ENCODE results near the gene PHF24. TPM values are rescaled to one million over a fixed set of nuclear protein-coding genes. Genes with fewer than 3 reads are reported as not detected.

The PHF24 gene
- total RNA-seq, 1 experiment from 2014 or later: not detected

DNA sequence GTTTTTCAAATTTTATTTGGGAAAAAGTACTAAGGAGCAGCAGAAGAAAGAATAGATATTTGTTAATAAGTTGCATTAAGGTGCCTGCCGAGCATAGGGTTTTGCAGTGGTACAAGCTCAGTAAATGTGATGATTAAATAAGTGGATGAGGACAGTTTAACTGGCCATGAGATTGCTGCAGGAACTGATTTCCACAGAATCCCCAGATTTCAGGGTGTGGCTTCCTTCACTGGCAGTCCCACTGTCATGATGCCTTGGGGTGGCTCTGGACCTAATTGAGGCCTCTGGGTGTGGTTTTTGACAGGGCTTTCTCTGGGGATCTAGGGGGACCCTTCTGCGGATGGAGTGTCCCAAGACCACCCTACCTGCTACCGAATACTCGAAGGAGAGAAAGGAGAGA is 1.4 kb downstream of the PHF24 start:
- TF ChIP-seq CTCF (IDR thresholded peaks at IDR 0.05; ENCODE audit: unreplicated experiment): no peak
- DNase-seq (ENCODE audit: unreplicated experiment): no peak
- Mint-ChIP-seq H3K4me3 (ENCODE audit: unreplicated experiment) (no peak overlapping the region), H3K36me3 (ENCODE audit: insufficient read depth, unreplicated experiment) (no peaks in the 10 kb centered on the region), H3K27me3 (ENCODE audit: insufficient read depth, unreplicated experiment) (peaks cover 52% of the 10 kb centered on the region), H3K9me3 (ENCODE audit: unreplicated experiment) (no peaks in the 10 kb centered on the region), H3K27ac (ENCODE audit: low read depth, unreplicated experiment) (no peak overlapping the region), H3K4me1 (ENCODE audit: insufficient read depth, unreplicated experiment) (peaks cover 13% of the 10 kb centered on the region)
- ChIA-PET CTCF (interaction anchor here (0.7 to 1.8 kb wide), 2 partner anchors 26 to 232 kb away, joined by 3 to 7 read pairs; no protein-coding TSS in a partner anchor), POLR2A (interaction anchor here (0.7 kb wide), 1 partner anchor 549 kb away, joined by 3 read pairs; no protein-coding TSS in a partner anchor)
- no TSS peak for BruUV-seq (replicated peaks)
- intact Hi-C loops (cut with micrococcal nuclease): no loop called here

DNA sequence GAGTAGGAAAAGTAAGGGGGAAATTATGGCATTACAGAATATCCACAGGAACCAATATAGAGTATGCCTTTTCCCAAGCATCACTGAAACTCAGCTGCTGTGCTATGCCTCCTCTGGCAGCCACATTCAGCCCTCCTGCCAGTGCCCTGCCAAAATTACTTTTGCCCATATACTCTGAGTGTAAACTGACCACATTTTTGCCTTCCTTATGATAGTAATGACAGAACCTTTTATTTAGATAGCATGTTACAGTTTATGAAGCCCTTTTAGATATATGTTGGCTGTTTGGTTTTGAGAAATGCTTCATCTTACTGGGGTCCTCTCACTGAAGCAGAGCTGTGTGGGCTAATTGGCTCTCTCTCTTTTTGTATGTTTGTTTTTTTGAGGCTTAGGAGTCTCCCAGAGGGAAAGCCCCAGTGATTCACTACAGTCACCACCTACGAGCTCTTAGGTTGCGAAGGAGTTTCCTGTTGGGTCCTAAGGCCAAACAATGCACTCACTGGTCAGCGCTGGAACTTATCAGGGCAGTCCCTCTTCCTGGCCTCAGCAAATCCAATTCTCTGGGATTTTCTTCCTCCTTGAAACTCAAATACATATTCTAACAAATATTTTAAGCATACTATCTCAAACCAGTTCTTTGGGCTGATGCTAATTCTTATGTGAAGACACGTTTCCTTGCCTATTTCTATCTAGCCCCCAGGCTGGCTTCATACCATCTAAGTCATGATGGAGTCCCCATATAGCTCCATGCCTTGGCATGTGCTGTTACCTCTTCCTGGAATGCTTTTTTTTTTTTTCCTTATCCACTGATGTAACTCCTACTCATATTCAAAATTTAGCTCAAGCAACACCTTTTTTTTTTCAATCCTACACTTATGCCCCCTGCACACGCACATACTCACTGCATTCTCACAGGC is 3.7 kb downstream of the PHF24 start:
- intact Hi-C loops (cut with micrococcal nuclease): no loop called here
- peaks cover 50% of the 10 kb centered on the region for H3K27me3 Mint-ChIP-seq (ENCODE audit: insufficient read depth, unreplicated experiment)
- H3K27ac Mint-ChIP-seq (ENCODE audit: low read depth, unreplicated experiment): no peak overlapping the region
- H3K9me3 Mint-ChIP-seq (ENCODE audit: unreplicated experiment): no peaks in the 10 kb centered on the region
- no peak for TF ChIP-seq CTCF (IDR thresholded peaks at IDR 0.05; ENCODE audit: unreplicated experiment)
- no peak overlapping the region for H3K4me3 Mint-ChIP-seq (ENCODE audit: unreplicated experiment)
- no TSS peak for BruUV-seq (replicated peaks)
- DNase-seq (ENCODE audit: unreplicated experiment): peak; percentile 88
- POLR2A ChIA-PET: interaction anchor here (0.6 to 2.6 kb wide), 7 partner anchors 9 to 559 kb away, joined by 3 to 8 read pairs (median 5); partner anchors contain the start of genes DNAJB5 and FANCG
- H3K4me1 Mint-ChIP-seq (ENCODE audit: insufficient read depth, unreplicated experiment): peaks cover 16% of the 10 kb centered on the region
- CTCF ChIA-PET: interaction anchor here (0.6 to 1.2 kb wide), 7 partner anchors 24 to 203 kb away, joined by 3 to 5 read pairs (median 3); no protein-coding TSS in a partner anchor
- H3K36me3 Mint-ChIP-seq (ENCODE audit: insufficient read depth, unreplicated experiment): no peaks in the 10 kb centered on the region

- DNase-seq (ENCODE audit: unreplicated experiment): no peak
- no peak overlapping the region for H3K27ac Mint-ChIP-seq (ENCODE audit: low read depth, unreplicated experiment)
- no TSS peak for BruUV-seq (replicated peaks)
- H3K27me3 Mint-ChIP-seq (ENCODE audit: insufficient read depth, unreplicated experiment): peaks cover 57% of the 10 kb centered on the region
- POLR2A ChIA-PET: interaction anchor here (1.0 to 2.6 kb wide), 5 partner anchors 8 to 48 kb away, joined by 4 to 8 read pairs (median 6); partner anchors contain the start of gene DNAJB5
- intact Hi-C loops (cut with micrococcal nuclease): no loop called here
- H3K4me1 Mint-ChIP-seq (ENCODE audit: insufficient read depth, unreplicated experiment): peaks cover 16% of the 10 kb centered on the region
- no peak for TF ChIP-seq CTCF (IDR thresholded peaks at IDR 0.05; ENCODE audit: unreplicated experiment)
- H3K9me3 Mint-ChIP-seq (ENCODE audit: unreplicated experiment): no peaks in the 10 kb centered on the region
- H3K36me3 Mint-ChIP-seq (ENCODE audit: insufficient read depth, unreplicated experiment): no peaks in the 10 kb centered on the region
- no peak overlapping the region for H3K4me3 Mint-ChIP-seq (ENCODE audit: unreplicated experiment)
- CTCF ChIA-PET: interaction anchor here (0.7 to 1.2 kb wide), 4 partner anchors 23 to 63 kb away, joined by 3 to 5 read pairs (median 4); no protein-coding TSS in a partner anchor
Measured at GRCh38 chr9:34962546-34962945, 4.5 kb downstream of the PHF24 start.

GRCh38 chr9:34963552-34963951 is 5.5 kb downstream of the PHF24 start:
- intact Hi-C loops (cut with micrococcal nuclease): no loop called here
- TF ChIP-seq CTCF (IDR thresholded peaks at IDR 0.05; ENCODE audit: unreplicated experiment): no peak
- DNase-seq (ENCODE audit: unreplicated experiment): no peak
- peaks cover 66% of the 10 kb centered on the region for H3K27me3 Mint-ChIP-seq (ENCODE audit: insufficient read depth, unreplicated experiment)
- no peak overlapping the region for H3K4me3 Mint-ChIP-seq (ENCODE audit: unreplicated experiment)
- no peak overlapping the region for H3K27ac Mint-ChIP-seq (ENCODE audit: low read depth, unreplicated experiment)
- peaks cover 16% of the 10 kb centered on the region for H3K4me1 Mint-ChIP-seq (ENCODE audit: insufficient read depth, unreplicated experiment)
- no peaks in the 10 kb centered on the region for H3K9me3 Mint-ChIP-seq (ENCODE audit: unreplicated experiment)
- no TSS peak for BruUV-seq (replicated peaks)
- ChIA-PET POLR2A (no interaction called here), CTCF (interaction anchor here (0.6 to 2.3 kb wide), 2 partner anchors 64 to 704 kb away, joined by 3 to 9 read pairs; no protein-coding TSS in a partner anchor)
- no peaks in the 10 kb centered on the region for H3K36me3 Mint-ChIP-seq (ENCODE audit: insufficient read depth, unreplicated experiment)

Measured in MCF 10A (cell line).